GM13977 (cell line): ENCODE data around the gene ZFHX3.

ENCODE experiments used
- DNase-seq: peaks from one replicate; pipeline ENCODE4 v3.0.0; 2012; ENCODE audit warnings: low spot score
- in situ Hi-C: fragments of 300-500 bp; cut with MboI; formaldehyde crosslinking; loops from one replicate; pipeline ENCODE4 v1.12.0; 2022; ENCODE audit warnings: low sequenced_read_pairs, low pct_unique_long_range_greater_than_20kb, mixed read lengths, inconsistent platforms; ENCODE audit not compliant: unreplicated experiment
- TF ChIP-seq, protein P1 (sequence below): IDR thresholded peaks from 2 replicates; pipeline ENCODE4 v1.5.1; 2012; ENCODE audit warnings: mild to moderate bottlenecking, control low read depth; ENCODE audit not compliant: insufficient read depth; ENCODE audit errors: extremely low read depth, missing control alignments

ZFHX3 gene

DNA sequence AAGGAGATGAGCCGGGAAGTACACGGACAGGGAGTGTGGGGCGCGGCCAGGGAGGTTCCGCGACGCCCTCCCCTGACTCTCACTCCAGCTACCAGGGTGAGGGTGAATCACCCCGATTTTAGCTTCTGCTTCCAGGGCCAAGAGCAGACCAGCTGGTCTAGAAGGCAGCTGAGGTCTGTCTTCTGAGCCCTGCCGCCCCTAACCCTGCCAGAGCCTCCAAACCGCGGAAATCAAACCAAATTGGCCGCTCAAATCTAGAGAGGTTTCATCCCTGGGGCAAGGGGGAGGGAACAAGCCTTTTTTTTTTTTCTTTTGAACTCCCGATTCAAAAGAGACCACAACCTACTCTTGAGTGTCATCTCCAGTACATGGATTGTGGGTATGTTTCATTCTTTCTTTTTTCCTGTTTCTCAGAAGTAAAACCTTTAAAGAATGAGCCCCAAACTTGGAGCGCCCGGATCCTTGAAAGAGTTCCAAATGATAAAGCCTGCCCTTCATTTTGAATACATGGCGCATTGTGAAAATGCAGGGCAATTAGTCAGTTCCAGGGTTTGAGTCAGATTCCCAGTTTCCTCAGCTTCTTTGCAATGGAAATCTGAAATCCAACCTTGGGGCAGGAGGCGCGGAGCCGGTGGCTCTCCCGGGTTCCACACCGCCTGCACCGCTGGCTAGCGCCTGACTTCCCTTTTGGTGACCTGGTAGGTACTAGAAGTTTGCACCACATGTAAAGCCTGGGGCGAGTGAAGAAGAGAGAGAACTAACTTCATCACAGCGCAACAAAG lies 16.5 kb upstream of the ZFHX3 start:
- DNase-seq: no peak
- TF ChIP-seq, protein P1, sequence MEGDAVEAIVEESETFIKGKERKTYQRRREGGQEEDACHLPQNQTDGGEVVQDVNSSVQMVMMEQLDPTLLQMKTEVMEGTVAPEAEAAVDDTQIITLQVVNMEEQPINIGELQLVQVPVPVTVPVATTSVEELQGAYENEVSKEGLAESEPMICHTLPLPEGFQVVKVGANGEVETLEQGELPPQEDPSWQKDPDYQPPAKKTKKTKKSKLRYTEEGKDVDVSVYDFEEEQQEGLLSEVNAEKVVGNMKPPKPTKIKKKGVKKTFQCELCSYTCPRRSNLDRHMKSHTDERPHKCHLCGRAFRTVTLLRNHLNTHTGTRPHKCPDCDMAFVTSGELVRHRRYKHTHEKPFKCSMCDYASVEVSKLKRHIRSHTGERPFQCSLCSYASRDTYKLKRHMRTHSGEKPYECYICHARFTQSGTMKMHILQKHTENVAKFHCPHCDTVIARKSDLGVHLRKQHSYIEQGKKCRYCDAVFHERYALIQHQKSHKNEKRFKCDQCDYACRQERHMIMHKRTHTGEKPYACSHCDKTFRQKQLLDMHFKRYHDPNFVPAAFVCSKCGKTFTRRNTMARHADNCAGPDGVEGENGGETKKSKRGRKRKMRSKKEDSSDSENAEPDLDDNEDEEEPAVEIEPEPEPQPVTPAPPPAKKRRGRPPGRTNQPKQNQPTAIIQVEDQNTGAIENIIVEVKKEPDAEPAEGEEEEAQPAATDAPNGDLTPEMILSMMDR: no peak
- in situ Hi-C loops: no loop called here

DNA sequence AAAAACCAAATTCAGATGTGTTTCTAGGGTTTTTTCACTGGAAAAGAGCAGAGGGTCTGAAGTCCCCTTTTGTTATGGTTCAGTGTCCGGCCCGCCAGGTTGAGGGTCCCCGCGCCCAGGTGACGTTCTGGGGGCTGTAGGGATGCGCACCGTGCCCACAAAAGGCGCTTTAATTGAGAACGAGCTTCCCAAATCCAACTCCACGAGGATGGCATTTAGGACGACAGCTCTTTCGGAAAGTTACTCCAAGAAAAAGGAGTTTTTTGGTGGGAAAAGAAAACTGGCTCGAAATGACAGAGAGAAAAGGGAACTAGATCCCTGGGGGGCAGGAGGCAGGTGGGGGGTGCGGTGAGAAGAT lies 15.9 kb upstream of the ZFHX3 start:
- in situ Hi-C loops: no loop called here
- no peak for DNase-seq
- TF ChIP-seq, protein P1: no peak

DNA sequence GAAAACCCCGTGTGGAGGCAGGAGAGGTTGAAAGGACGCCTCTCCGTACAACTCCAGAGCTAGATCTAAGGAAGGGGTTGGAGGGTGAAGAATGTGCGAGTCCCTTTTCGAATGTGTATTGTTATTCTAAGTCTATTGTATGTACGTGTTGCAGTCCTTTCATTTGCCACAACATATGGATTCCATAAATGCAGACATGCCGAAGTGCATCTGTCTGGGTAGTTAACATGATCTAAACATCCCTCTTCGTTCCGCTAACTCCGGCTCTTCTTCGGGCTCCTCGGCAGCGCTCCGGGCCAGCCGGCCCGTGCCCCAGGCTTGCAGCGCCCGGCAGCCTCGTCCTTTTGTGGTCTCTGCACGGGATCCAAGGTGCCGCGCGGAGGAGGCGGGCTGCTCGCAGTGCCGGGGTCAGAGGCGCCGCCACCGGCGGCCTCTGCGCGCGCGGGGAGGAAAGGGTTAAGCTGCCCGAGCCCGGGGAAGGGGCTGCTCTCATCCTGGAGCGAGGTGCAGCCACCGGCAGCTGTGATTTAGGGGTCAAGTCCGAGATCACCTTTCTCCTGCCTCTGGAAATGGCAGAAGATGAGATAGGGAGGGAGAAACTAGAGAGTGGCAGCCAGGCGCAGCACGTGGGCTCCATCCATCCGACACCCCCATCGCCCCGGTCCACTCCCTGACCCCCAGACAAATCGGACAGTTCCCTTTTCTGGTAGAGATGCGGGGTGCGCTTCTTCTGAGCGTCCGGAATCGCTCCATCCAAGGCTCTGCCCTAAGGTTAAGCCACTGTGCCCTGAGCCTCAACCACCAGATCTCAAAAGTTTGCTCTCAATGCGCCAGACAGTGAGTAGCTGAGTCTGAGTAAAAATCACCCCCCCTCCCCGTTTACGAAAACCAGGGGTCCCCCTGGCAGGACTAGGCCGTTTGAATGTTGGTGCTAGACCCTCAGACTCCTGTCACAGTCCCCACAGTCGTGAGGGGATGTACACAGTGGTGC lies 15.1 kb upstream of the ZFHX3 start:
- no peak for DNase-seq
- in situ Hi-C loops: no loop called here
- TF ChIP-seq, protein P1: no peak

DNA sequence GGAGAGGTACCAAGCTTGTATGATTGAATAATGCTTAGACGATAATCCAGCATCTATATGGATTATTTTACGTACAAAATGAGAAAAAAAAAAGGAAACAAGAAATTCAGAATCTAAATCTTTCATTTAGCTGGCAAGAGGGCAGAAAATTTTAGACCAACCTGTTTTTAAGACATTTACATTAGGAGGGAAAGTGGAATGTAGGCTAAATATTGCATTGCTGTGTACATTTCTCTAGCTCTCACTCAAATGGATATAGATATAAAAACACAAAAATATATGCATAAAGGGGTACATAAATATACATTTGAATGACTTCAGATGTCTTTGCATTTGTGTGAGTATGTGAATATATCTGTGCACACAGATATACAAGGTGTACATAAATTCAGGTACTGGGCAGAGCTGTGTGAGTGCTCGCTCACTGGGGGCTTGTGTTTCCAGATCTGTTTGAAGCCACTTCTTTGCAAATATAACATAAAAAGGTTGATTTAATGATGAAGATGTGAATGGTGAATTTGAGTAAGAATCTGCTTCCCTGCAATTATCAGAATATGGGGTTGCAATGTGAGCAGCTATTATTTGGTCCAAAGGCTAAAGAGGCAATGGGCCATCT lies 14.2 kb upstream of the ZFHX3 start:
- in situ Hi-C loops: no loop called here
- TF ChIP-seq, protein P1: no peak
- DNase-seq: no peak

DNA sequence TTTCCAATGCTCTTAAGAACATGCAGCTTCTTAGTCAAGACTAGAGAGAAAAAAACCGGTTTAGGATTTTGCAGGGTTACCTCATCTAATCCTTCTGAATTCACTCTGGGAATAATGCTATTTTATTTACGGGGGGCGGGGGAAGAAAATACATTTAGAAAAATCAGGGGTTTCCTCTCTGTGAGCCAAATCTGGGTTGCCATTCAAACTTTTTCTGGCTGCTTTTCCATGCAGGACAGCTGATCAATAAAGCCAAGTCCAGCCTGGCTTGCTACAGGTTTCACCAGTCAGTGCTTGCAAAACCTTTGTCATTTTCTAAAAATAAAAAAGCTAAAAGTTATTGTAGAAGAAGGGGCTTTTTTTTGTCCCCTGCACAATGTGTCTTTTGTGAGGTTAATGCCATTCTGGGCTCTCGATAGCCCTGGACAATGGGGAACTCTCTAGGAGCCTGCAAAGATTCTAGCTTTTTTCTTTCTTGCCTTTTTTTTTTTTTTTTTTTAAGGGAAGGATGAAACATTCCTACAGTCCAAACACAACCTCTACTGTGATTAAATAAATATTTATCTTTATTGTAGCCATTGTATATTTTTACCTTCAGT lies 13.1 kb upstream of the ZFHX3 start:
- no peak for DNase-seq
- in situ Hi-C loops: no loop called here
- TF ChIP-seq, protein P1: no peak
